IPS-NIHi7 (cell line): ENCODE data around the gene VMAC.
"Not testable (repeated sequence)": the region's sequence is repeated elsewhere in the genome, so short reads cannot be mapped to it uniquely, and the experiment has no call there.

Experiments used
- DNase-seq: peaks from one replicate; pipeline ENCODE4 v3.0.0; 2012; ENCODE audit warnings: mixed read lengths; ENCODE audit errors: extremely low spot score

Gene VMAC, protein sequence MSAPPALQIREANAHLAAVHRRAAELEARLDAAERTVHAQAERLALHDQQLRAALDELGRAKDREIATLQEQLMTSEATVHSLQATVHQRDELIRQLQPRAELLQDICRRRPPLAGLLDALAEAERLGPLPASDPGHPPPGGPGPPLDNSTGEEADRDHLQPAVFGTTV

DNA sequence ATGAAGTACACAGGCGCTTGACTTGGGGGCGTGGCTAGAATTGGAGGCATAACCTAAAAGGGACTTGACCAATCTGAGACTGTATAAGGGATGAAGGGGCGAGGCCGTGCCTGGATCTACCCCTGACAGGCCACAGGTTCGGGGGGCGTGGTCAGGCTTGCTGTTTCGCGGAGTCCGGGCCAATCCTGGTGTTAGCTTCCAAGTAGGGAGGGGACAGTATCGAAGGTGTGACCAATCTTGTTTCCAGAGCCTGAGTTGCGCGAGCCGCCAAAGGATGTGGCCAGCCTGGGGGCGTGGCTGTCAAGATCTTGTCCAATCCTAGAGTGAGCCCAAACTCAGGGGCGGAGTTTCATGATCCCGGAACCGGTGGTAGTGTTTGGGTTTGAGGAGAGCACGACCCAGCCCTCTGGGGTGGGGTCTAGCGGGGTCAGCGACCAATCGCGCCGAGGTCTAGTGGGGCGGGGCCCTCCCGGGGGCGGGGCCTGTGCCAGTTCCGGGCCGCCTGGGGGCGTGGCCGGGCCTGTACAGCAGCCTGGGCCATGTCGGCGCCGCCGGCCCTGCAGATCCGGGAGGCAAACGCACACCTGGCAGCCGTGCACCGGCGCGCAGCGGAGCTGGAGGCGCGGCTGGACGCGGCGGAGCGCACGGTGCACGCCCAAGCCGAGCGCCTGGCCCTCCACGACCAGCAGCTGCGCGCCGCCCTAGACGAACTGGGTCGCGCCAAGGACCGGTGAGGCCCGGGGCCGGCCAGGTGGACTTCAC, at the start of gene VMAC:
Gene VMAC, plus strand, starts transcription at position 521 of the 762 bp plus-strand sequence. Its CDS starts 19 bp downstream, at position 540.
- DNase-seq: peak; percentile 99

DNA sequence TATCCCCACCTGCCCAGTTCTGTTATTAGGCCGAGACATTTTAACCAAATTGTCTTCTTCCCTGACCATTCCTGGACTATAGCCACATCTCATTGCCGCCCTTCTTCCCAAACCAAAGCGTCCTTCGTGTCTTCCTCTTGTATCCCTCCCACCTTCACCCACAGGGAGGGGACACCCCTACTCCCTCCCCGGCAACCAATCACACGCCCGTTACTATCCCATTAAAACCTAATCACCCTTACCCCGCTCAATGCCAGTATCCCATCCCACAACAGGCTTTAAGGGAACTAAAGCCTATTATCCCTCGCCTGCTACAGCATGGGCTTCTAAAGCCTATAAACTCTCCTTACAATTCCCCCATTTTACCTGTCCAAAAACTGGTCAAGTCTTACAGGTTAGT, 49.5 kb upstream of the VMAC start:
- DNase-seq: not testable (repeated sequence)

DNA sequence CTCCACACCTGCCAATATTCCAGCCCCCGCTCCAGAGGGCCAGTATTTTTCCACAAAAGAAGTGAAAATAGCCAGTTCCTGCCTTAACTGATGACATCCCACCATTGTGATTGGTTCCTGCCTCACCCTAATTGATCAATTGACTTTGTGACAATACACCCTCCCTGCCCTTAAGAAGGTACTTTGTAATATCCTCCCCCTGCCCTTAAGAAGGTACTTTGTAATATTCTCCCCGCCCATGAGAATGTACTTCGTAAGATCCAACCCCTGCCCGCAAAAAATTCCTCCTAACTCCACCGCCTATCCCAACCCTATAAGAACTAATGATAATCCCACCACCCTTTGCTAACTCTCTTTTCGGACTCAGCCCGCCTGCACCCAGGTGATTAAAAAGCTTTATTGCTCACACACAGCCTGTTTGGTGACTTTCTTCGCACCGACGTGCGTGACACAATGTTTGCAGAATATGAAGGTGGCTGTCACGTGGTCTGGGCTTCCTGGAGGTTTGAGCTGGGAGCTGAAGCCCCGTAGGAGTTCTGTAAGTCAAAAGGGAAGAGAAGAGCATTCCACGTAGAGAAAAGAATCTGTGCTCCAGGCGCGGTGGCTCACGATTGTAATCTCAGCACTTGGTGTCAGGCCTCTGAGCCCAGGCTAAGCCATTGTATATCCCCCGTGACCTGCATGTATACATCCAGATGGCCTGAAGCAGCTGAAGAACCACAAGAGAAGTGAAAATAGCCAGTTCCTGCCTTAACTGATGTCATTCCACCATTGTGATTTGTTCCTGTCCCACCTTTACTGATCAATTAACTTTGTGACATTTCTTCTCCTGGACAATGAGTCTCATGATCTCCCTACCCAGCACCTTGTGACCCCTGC, 47.2 kb upstream of the VMAC start:
- no peak for DNase-seq

DNA sequence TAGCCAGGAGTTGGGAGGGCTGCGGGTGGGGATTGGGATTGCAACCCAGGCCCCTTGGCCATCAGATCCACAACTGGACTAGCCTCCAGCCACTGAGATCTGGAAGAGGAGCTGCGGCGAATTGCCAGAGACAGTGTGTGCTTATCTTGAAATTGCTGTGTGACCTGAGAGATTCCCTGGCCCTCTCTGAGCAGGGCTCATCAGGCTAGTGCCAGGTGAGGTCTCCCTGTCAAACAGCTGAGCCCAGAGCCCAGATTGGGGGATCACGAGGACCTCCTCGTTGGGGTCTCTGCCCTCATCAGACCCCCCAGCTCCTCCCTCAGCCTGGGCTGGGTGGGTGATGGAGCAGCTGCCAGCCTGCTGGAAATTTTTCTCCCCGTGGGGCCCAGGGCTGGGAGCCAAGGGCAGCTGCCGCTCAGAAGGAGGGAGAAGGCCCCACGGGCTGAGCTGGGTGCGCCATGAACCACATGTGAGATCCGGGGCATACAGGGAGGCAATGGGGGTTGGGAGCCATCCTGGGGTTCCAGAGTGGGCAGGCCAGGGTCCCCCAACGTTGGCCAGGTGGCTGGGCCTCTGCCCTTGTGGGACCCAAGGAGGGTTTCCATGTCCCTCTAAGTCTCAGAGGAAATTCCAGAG, 41.5 kb upstream of the VMAC start:
- DNase-seq: no peak

DNA sequence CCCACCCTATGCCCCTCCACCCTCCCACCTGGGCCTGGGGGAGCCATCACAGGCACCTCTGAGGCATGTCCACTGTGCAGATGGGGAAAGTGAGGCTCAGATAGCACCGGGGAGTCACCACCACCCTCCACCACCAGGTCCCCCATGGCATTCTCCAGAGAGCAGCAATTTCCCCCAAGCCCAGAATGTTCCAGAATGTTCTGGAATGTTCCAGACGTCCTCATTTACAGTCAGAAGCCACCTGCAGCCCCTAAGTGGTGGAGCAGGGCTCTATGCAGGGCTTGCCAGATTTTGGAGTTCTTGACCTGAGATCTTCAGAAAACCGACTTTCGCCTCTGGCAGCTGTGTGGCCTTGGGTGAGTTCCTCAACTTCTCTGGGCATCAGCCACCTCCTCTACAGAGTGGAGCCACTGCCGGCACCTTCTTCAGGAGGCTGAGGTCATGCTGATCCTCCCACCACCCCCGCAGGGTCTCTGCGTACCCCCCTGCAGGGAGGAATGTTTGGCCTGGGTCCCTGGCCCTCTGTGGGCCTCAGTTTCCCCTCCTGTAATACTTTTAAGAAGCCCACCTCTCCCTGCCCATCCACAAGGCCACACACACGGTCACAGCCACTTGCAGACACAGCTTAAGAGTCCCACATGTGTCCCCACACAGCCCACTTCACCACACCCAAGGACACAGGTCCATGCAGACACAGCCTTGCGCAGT, 40.5 kb upstream of the VMAC start:
- no peak for DNase-seq

DNA sequence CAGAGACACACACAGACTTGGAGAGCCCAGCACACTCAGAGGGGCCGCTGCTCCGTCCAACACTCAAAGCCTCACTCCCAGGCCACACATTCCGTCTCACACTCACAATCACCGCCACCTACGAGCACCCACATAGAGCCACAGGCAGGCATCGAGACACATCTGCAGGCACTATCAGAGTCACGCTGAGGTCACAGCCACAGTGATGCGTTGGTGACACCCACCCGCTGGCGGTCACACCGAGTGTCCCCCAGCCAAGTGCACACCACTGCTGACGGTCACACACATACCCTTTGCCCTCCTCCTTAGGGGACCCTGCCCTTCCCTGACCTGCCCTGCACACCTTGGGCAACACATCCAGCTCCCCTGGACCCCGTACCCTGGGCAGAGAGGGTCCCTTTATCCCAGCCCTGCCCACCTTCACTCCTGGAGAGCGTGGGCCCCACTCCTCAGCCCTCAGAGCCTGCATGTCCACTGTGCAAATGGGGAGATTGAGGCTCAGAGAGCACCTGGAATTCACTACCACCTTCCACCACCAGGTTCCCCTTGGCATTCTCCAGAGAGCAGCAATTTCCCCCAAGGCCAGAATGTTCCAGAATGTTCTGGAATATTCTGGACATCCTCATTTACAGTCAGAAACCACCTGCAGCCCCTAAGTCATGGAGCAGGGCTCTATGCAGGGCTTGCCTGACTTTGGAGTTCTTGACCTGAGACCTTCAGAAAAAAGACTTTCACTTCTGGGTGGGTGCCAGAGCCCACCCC, 39.8 kb upstream of the VMAC start:
- DNase-seq: peak; percentile 9

DNA sequence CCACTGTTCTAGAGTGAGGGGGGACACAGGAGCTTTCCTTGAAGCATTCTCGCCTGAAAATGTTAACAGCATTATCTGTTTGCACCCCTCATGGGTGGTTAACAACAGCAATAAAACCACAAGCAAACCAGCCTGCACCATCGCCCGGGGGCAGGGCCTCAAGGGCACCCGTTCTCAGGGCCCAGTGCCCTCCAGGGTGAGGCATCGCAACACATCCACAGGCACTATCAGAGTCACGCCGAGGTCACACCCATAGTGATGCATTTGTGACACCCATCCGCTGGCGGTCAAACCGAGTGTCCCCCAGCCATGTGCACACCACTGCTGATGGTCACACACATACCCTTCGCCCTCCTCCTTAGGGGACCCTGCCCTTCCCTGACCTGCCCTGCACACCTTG, 38.9 kb upstream of the VMAC start:
- DNase-seq: no peak

DNA sequence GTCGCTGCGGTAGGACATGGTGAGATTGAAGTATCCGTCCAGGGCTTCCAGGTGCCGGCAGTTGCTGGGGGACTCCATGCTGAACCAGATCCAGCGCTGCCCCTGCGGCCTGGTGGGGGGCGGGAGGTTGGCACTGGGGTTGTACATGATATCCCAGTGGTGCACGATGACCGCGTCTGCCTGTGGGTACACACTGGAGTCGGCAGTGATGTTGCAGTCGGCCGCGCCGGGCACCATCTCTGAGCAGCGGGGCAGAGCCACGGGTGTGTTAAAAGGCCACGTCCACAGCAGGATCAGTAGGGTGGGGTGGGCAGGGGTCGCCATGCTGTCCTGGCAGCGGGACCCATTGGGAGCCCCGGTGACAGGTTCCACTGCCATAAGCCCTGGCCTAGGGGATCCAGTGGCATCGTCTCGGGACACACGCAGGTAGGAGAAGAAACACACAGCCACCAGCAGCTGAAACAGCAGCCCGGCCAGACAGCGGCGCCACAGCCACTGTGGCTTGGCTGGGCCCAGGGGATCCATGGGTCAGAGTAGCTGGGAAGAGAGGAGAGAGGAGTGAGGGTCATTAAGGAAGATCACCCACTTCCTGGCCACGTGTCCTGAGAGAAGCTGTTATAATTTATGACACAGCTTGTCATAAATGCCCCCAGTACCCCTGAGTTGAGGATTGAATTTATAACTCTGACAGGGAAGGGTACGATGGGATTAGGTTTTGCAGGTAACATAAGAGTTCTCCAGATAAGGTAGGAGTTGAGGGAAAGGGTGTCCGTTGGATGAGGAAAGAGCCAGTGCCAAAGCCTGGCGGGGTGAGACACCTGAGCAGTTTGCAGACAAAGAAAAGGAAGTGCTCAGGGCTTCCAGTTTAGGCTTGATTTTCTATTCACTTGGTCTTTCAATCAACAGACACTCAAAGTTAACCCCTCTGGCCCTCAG, 37.2 kb upstream of the VMAC start:
- peak; percentile 8 for DNase-seq

DNA sequence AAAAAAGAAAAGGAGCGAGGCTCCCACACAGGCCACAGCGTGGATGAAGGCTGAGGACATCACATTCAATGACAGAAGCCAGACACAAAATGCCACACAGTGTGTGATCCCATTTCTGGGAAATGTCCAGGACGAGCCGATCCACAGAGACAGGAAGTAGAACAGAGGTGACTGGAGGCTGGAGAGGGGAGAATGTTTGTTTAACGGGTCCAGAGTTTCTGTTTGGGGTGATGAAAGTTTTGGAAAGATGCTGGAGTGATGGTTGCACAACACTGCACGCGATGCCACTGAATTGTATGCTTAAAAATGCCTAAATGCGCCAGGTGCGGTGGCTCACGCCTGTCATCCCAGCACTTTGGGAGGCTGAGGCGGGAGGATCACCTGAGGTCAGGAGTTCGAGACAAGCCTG, 33.7 kb upstream of the VMAC start:
- DNase-seq: no peak

DNA sequence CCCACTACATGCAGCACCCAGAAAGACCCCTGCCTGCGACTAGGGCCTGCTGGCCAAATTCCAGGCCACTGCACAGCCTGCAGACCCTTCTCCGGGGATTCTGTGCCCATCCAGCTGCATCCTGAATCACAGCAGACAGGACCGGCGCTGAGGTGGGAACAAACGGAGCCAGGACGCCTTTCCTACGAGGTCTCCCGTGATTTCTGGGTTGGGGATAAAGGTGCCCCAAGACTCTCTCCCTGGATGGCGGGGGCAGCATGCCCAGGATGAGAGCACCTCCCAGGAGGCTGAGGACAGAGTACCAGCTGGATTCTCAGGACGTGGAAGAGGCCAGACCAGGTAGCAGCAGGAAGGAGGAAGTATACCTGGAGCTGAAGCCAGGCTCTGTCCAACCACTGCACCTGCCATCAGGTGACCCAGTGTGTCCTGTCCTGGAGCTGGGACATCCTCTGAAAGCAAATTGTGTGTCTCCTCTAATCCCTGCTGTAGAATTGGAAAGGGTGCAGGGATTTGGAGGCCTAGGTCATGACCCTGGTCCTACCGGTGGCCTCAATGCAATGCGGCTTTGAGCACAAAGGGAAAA, 31.0 kb upstream of the VMAC start:
- DNase-seq: no peak

DNA sequence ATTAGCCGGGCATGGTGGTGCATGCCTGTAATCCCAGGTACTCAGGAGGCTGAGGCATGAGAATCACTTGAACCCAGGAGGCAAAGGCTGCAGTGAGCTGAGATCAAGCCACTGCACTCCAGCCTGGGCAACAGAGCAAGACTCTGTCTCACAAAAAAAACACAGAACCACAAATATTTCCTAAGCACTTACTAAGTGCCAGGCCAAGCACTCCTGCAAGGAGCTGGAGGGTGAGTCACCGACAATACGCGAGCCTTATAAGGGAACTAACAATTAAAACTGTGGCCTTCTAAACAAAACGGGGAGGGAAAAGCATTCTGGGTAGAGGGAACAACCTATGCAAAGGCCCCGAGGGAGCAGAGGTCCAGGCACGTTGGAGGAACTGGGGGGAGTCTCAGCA, 30.2 kb upstream of the VMAC start:
- DNase-seq: not testable (repeated sequence)

DNA sequence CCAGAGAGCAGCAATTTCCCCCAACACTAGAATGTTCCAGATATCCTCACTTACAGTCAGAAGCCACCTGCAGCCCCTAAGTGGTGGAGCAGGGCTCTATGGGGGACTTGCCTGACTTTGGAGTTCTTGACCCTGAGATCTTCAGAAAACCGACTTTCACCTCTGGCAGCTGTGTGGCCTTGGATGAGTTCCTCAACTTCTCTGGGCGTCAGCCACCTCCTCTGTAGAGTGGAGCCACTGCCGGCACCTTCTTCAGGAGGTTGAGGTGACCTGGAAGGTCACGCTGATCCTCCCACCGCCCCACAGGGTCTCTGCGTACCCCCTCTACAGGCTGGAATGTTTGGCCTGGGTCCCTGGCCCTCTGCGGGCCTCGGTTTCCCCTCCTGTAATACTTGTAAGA, 27.2 kb upstream of the VMAC start:
- no peak for DNase-seq

DNA sequence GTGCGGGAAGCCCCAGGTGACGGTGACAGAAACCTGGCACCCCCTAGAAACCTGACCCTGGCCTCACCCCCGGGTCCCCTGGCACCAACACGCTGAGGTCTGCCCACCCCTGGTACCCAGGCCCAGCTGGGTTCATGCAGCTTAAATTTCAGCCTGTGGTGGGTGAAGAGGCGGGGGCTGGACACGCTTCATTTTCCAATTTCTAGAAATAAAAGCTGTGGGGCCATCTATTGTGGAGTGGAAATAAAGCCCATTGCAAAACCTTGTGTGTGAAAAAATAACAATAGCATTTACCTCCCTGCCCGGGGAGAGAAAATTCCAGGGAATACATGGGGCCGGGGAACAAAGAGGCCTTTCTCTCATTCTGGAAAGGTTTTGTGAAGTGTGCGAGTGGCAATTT, 26.8 kb upstream of the VMAC start:
- DNase-seq: no peak

DNA sequence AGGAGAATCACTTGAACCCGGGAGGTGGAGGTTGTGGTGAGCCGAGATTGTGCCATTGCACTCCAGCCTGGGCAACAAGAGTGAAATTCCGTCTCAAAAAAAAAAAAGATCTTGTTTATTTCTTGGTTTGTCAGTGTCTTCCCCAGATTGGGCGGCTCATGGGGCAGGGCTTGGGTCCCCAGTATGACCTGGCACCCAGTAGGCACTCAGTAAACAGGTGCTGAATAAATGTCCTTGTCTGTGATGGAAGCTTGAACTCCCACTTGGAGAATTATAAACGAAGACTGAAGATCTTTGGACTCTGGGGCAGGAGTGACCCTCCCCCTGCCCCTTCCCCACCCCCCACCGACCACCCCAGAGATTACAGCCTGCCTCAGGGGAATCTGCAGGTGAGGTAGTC, 24.5 kb upstream of the VMAC start:
- DNase-seq: no peak

DNA sequence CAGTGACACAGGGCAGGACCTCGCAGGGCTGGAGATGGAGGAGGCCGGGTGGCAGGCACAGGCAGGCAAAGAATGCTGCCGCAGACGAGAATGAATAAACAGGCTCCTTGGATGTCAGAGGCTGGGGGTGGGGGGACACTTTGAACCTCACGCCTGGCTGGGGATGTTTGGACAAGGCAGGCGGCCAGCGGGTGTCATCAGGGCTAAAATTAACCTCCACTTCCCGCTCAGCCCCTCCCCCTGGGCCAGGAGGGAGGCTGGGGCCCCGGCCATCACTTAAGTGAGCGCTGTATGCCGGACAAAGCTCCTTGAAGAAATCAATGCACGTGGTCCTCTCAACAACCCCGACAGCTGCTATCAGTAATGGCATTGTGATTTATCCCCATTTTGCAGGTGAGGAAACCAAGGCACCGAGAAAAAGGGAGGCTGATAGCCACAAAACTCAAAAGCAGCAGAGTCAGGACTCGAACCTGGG, 24.0 kb upstream of the VMAC start:
- DNase-seq: peak; percentile 60

DNA sequence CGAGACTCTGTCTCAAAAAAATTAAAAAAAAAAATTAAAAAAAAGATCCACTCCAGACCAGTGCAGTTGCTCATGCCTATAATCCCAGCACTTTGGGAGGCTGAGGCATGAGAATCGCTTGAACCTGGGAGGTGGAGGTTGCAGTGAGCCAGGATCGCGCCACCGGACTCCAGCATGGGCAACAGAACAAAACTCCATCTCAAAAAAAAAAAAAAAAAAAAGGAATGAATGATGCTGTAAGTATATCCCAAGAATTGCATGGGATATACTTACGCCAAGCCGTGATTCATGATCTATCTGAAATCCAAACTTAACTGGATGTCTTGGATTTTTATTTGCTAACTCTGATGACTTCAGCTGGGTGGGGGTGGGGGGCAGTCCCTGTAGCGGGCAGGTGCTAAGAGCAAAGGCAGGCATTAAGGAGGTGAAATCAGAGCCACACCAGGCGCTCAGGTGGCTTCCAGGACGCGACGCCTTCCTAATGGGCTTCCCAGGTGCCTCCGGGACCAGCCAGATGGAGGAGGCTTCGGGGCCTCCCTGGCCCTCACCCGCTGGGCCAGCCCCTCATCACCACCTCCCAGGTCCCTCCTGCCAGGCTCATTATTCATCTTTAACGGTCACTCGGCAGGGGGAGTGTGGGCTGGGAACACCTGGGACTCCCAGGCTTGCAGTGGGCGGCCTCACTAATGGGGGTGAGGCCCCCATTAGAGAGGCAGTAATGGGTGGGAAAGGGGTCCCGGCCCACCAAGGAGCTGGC, 23.0 kb upstream of the VMAC start:
- no peak for DNase-seq

DNA sequence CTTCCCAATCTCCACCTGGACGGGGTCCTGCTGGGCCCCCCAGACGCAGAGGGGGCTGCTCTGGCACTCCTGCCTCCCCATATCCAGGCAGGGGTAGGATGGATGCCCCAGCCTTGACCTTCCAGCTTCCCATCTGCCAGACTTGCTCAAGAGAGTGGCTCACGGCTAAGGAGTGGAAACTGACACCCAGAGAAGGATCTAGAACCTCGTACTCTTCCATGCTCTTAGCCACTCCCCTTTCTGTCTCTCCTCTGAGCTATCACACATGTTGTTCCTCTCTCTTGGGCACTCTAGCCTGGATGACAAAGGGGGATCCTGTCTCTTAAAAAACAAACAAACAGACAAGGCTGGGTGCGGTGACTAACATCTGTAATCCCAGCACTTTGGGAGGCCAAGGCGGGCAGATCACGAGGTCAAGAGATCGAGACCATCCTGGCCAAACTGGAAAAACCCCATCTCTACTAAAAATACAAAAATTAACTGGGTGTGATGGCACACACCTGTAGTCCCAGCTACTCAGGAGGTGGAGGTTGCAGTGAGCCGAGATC, 22.2 kb upstream of the VMAC start:
- DNase-seq: no peak
